Ishikawa (cell line): ENCODE data around the gene TP53RK.

Source experiments
- CEBPB ChIP-seq: IDR thresholded peaks from 2 replicates; pipeline ENCODE4 v1.6.1; 2012
- CREB1 ChIP-seq: IDR thresholded peaks from 2 replicates; pipeline ENCODE4 v1.6.1; 2012; ENCODE audit warnings: low read depth
- EGR1 ChIP-seq: IDR thresholded peaks from 2 replicates; pipeline ENCODE4 v1.6.1; 2012
- EP300 ChIP-seq: IDR thresholded peaks from 2 replicates; pipeline ENCODE4 v1.6.1; 2012; ENCODE audit warnings: borderline replicate concordance
- FOXM1 ChIP-seq: IDR thresholded peaks from 2 replicates; pipeline ENCODE4 v1.6.1; 2012; ENCODE audit warnings: low read depth, borderline replicate concordance
- MAX ChIP-seq: IDR thresholded peaks from 2 replicates; pipeline ENCODE4 v1.6.1; 2012
- NFIC ChIP-seq: IDR thresholded peaks from 2 replicates; pipeline ENCODE4 v1.6.1; 2012
- RAD21 ChIP-seq: IDR thresholded peaks from 2 replicates; pipeline ENCODE4 v1.6.1; 2012; ENCODE audit warnings: low read depth
- REST ChIP-seq: IDR thresholded peaks from 2 replicates; pipeline ENCODE4 v1.6.1; 2012; ENCODE audit warnings: low read depth, mild to moderate bottlenecking
- TAF1 ChIP-seq: IDR thresholded peaks from 2 replicates; pipeline ENCODE4 v1.6.1; 2012; ENCODE audit warnings: low read depth, mild to moderate bottlenecking
- TCF12 ChIP-seq: IDR thresholded peaks from 2 replicates; pipeline ENCODE4 v1.6.1; 2012; ENCODE audit warnings: low read depth
- TEAD4 ChIP-seq: IDR thresholded peaks from 2 replicates; pipeline ENCODE4 v1.6.1; 2012
- USF1 ChIP-seq: IDR thresholded peaks from 2 replicates; pipeline ENCODE4 v1.6.1; 2012
- YY1 ChIP-seq: IDR thresholded peaks from 2 replicates; pipeline ENCODE4 v1.6.1; 2012; ENCODE audit warnings: low read depth
- ZBTB7A ChIP-seq: IDR thresholded peaks from 2 replicates; pipeline ENCODE4 v1.6.1; 2012; ENCODE audit warnings: low read depth

TP53RK gene

GRCh38 chr20:46708172-46708860 is 19.1 kb upstream of the TP53RK start:
- TF ChIP-seq REST (no peak), CREB1 (no peak), TAF1 (no peak)

- TF ChIP-seq NFIC (no peak), FOXM1 (no peak), ZBTB7A (no peak), CREB1 (no peak), TEAD4 (no peak), EGR1 (no peak), USF1 (no peak)
These were observed 17.0 kb upstream of the TP53RK start for GRCh38 chr20:46706242-46706641.

- TF ChIP-seq YY1 (no peak), ZBTB7A (no peak), REST (no peak), USF1 (no peak), FOXM1 (no peak), MAX (no peak), TAF1 (no peak), RAD21 (no peak), CEBPB (no peak), NFIC (no peak), EGR1 (no peak), EP300 (no peak), TEAD4 (no peak), TCF12 (no peak), CREB1 (no peak)
These were observed 16.1 kb upstream of the TP53RK start for GRCh38 chr20:46705378-46705729.

- TF ChIP-seq TEAD4 (no peak), FOXM1 (no peak), TAF1 (no peak), EP300 (no peak), YY1 (no peak), CREB1 (no peak), MAX (no peak), REST (no peak), ZBTB7A (no peak), NFIC (no peak), TCF12 (no peak), CEBPB (no peak), RAD21 (no peak), USF1 (no peak), EGR1 (no peak)
These were observed 15.6 kb upstream of the TP53RK start for GRCh38 chr20:46704714-46705377.
